Measurements from ENCODE around the gene FNDC3A.

The FNDC3A gene

GRCh38 chr13:49220036-49220855 lies 244.5 kb downstream of the FNDC3A start, which contains the start of gene MLNR:
Gene MLNR, plus strand, starts transcription at chr13:49220338. Its CDS starts 0 bp downstream, at chr13:49220338.
- Histone ChIP-seq H3K9ac (ENCODE audit: insufficient read length, low read depth) (no peak within 1 kb of the TSS), H3K9me3 (ENCODE audit: insufficient read depth, low read length) (no peaks in the 10 kb centered on the region; the same call in 1 of the 2 replicates), H3K36me3 (ENCODE audit: insufficient read depth, insufficient read length, low read length) (no peaks in the 10 kb centered on the region), H3K4me3 (ENCODE audit: insufficient read length, low read depth) (peak within 1 kb of the TSS; percentile 21), H3K4me1 (ENCODE audit: insufficient read depth, insufficient read length) (no peaks in the 10 kb centered on the region), H3K27me3 (ENCODE audit: insufficient read depth, insufficient read length) (peaks cover 33% of the 10 kb centered on the region)
- no peak for TF ChIP-seq SUZ12 (IDR thresholded peaks at IDR 0.05; ENCODE audit: extremely low read depth, insufficient read depth, insufficient read length)
- TF ChIP-seq YY1 (IDR thresholded peaks at IDR 0.05; ENCODE audit: insufficient read depth, insufficient read length): no peak
- no peak for TF ChIP-seq ZNF274 (IDR thresholded peaks at IDR 0.05; ENCODE audit: low read depth, low read length)
- no peak for DNase-seq (ENCODE audit: low read depth, low spot score)

GRCh38 chr13:49220856-49221589 lies 245.3 kb downstream of the FNDC3A start:
- Histone ChIP-seq H3K36me3 (ENCODE audit: insufficient read depth, insufficient read length, low read length) (no peaks in the 10 kb centered on the region), H3K4me3 (ENCODE audit: insufficient read length, low read depth) (no peak overlapping the region), H3K4me1 (ENCODE audit: insufficient read depth, insufficient read length) (no peaks in the 10 kb centered on the region), H3K27me3 (ENCODE audit: insufficient read depth, insufficient read length) (peaks cover 33% of the 10 kb centered on the region), H3K9ac (ENCODE audit: insufficient read length, low read depth) (no peak overlapping the region), H3K9me3 (ENCODE audit: insufficient read depth, low read length) (no peaks in the 10 kb centered on the region; the same call in 1 of the 2 replicates)
- no peak for DNase-seq (ENCODE audit: low read depth, low spot score)
- TF ChIP-seq YY1 (IDR thresholded peaks at IDR 0.05; ENCODE audit: insufficient read depth, insufficient read length): no peak
- TF ChIP-seq ZNF274 (IDR thresholded peaks at IDR 0.05; ENCODE audit: low read depth, low read length): no peak
- no peak for TF ChIP-seq SUZ12 (IDR thresholded peaks at IDR 0.05; ENCODE audit: extremely low read depth, insufficient read depth, insufficient read length)

GRCh38 chr13:49221590-49221965 lies 245.9 kb downstream of the FNDC3A start:
- Histone ChIP-seq H3K4me1 (ENCODE audit: insufficient read depth, insufficient read length) (no peaks in the 10 kb centered on the region), H3K27me3 (ENCODE audit: insufficient read depth, insufficient read length) (peaks cover 33% of the 10 kb centered on the region), H3K9ac (ENCODE audit: insufficient read length, low read depth) (no peak overlapping the region), H3K4me3 (ENCODE audit: insufficient read length, low read depth) (no peak overlapping the region), H3K9me3 (ENCODE audit: insufficient read depth, low read length) (no peaks in the 10 kb centered on the region; the same call in 1 of the 2 replicates), H3K36me3 (ENCODE audit: insufficient read depth, insufficient read length, low read length) (no peaks in the 10 kb centered on the region)
- DNase-seq (ENCODE audit: low read depth, low spot score): no peak
- TF ChIP-seq YY1 (IDR thresholded peaks at IDR 0.05; ENCODE audit: insufficient read depth, insufficient read length): no peak
- no peak for TF ChIP-seq ZNF274 (IDR thresholded peaks at IDR 0.05; ENCODE audit: low read depth, low read length)

GRCh38 chr13:49225223-49226042 lies 249.7 kb downstream of the FNDC3A start:
- Histone ChIP-seq H3K36me3 (ENCODE audit: insufficient read depth, insufficient read length, low read length) (no peaks in the 10 kb centered on the region), H3K27me3 (ENCODE audit: insufficient read depth, insufficient read length) (peaks cover 19% of the 10 kb centered on the region)

GRCh38 chr13:49226613-49227012 lies 250.9 kb downstream of the FNDC3A start:
- H3K4me3 ChIP-seq (ENCODE audit: insufficient read length, low read depth): no peak overlapping the region
- H3K4me1 ChIP-seq (ENCODE audit: insufficient read depth, insufficient read length): no peaks in the 10 kb centered on the region
- H3K27me3 ChIP-seq (ENCODE audit: insufficient read depth, insufficient read length): peaks cover 8% of the 10 kb centered on the region
- TF ChIP-seq ZNF274 (IDR thresholded peaks at IDR 0.05; ENCODE audit: low read depth, low read length): no peak
- no peak for TF ChIP-seq YY1 (IDR thresholded peaks at IDR 0.05; ENCODE audit: insufficient read depth, insufficient read length)
- no peak for TF ChIP-seq SUZ12 (IDR thresholded peaks at IDR 0.05; ENCODE audit: extremely low read depth, insufficient read depth, insufficient read length)
- no peak for DNase-seq (ENCODE audit: low read depth, low spot score)
- H3K36me3 ChIP-seq (ENCODE audit: insufficient read depth, insufficient read length, low read length): no peaks in the 10 kb centered on the region
- H3K9ac ChIP-seq (ENCODE audit: insufficient read length, low read depth): no peak overlapping the region
- no peaks in the 10 kb centered on the region for H3K9me3 ChIP-seq (ENCODE audit: insufficient read depth, low read length)

More at GRCh38 chr13:49225223-49226042, 249.7 kb downstream of the FNDC3A start:
- Histone ChIP-seq H3K9ac (ENCODE audit: insufficient read length, low read depth) (no peak overlapping the region), H3K4me1 (ENCODE audit: insufficient read depth, insufficient read length) (no peaks in the 10 kb centered on the region), H3K9me3 (ENCODE audit: insufficient read depth, low read length) (no peaks in the 10 kb centered on the region; the same call in 1 of the 2 replicates), H3K4me3 (ENCODE audit: insufficient read length, low read depth) (no peak overlapping the region)
- TF ChIP-seq YY1 (IDR thresholded peaks at IDR 0.05; ENCODE audit: insufficient read depth, insufficient read length): no peak
- no peak for TF ChIP-seq SUZ12 (IDR thresholded peaks at IDR 0.05; ENCODE audit: extremely low read depth, insufficient read depth, insufficient read length)
- no peak for TF ChIP-seq ZNF274 (IDR thresholded peaks at IDR 0.05; ENCODE audit: low read depth, low read length)
- DNase-seq (ENCODE audit: low read depth, low spot score): no peak

GRCh38 chr13:49234741-49235140 lies 259.0 kb downstream of the FNDC3A start:
- H3K4me1 ChIP-seq (ENCODE audit: insufficient read depth, insufficient read length): no peaks in the 10 kb centered on the region
- no peaks in the 10 kb centered on the region for H3K36me3 ChIP-seq (ENCODE audit: insufficient read depth, insufficient read length, low read length)
- TF ChIP-seq ZNF274 (IDR thresholded peaks at IDR 0.05; ENCODE audit: low read depth, low read length): no peak
- no peak for TF ChIP-seq SUZ12 (IDR thresholded peaks at IDR 0.05; ENCODE audit: extremely low read depth, insufficient read depth, insufficient read length)
- TF ChIP-seq YY1 (IDR thresholded peaks at IDR 0.05; ENCODE audit: insufficient read depth, insufficient read length): no peak
- H3K27me3 ChIP-seq (ENCODE audit: insufficient read depth, insufficient read length): no peaks in the 10 kb centered on the region
- no peaks in the 10 kb centered on the region for H3K9me3 ChIP-seq (ENCODE audit: insufficient read depth, low read length)
- no peak overlapping the region for H3K4me3 ChIP-seq (ENCODE audit: insufficient read length, low read depth)
- H3K9ac ChIP-seq (ENCODE audit: insufficient read length, low read depth): no peak overlapping the region
- DNase-seq (ENCODE audit: low read depth, low spot score): no peak

Data from NT2/D1 (cell line).